Middle frontal gyrus (tissue), 1 donor: Measurements from ENCODE around the gene SUGCT.
"Not testable (repeated sequence)": the region's sequence is repeated elsewhere in the genome, so short reads cannot be mapped to it uniquely, and the experiment has no call there.

Source experiments
- DNase-seq: peaks from one replicate; pipeline ENCODE4 v3.0.0-alpha.2; 2015; ENCODE audit warnings: low spot score; ENCODE audit errors: extremely low spot score

The SUGCT gene

DNA sequence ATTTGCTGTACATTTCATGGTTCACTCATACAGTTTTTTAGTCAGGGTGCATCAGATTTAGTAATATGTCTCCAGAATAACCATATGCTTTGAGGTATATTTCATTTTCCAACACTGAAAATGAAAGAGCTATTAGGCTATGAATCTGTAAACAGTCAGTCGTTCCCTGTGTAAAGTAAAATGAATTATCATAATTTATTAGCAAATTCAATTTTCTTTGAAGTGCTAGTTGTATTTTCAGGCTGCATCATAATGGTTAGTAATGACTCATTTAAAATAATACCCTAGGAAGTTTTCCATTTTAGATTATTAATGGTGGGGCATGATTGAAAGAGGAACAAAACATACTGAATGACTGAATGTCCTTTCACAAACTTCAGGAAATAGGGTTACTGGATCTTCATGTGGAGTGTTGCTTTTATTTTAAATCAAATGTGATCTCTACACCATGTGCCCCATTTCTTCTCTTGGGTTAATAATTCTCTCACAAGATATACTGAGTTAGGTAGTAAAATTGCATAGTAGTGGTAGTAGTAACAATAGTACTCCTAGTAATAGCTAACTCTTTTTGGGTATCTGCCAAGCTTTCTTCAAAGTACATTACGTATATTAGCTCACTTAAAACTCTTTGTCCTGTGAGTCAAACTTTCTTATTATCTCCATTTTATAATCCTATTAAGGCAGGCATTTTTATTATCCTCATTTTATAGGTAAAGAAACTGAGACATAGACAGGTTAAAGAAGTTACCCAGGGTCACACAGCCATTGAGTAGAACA, 476.5 kb downstream of the SUGCT start:
- DNase-seq, result no peak

DNA sequence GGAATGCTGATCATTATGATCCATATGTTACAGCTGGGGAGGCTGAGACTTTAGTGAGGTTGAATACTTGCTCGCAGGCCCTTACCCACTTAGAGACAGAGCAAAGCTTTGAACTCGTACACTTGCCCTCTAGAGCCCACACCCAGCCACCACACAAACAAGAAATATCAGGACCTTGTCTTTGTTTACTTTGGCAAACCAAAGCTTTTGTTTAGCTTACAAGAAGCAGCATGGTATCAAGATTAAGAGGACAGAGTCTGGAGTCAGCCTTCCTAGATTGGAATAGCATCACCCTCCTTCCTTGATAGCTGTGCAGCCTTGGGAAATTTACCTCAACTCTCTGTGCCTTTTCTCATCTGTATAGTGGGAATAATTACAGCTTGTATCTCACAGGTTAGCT, 477.5 kb downstream of the SUGCT start:
- DNase-seq, result no peak

DNA sequence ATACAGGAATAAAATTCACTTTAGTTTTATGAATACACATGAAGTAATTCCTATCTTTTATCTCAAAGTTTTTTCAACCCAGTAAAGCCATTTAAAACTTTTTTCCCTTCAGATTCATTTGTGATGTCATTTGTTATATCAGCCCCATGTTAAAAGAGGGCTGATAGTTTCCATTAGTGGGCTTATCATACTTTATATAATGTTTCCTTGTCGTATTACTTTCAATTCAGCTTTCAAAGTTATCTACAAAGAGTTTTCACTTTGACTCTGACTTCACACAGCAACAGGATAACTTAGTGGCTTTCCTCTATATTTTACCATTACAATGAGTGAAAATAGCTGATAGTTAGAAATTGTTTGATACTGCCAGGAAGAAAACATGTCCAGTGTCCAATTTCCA, 484.8 kb downstream of the SUGCT start:
- DNase-seq, result no peak

DNA sequence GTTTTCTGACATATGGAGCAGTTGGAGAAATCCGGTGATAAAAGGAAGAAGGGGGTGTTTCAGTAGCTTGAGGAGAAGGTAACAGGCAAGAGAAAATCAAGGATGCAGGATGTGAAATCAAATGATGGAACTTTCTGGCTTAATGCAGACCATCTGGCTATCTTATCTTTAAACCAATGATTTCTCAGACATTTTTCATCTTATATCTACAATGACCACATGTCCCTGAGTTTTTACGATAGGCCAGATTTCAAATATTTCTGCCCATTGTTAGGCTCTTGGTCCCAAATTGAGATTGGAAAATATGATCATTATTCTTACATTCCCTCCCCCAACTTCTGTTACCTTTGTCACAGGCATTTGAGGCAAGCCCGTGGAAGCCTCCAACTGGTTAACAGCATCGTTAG, 486.8 kb downstream of the SUGCT start:
- DNase-seq, result no peak

DNA sequence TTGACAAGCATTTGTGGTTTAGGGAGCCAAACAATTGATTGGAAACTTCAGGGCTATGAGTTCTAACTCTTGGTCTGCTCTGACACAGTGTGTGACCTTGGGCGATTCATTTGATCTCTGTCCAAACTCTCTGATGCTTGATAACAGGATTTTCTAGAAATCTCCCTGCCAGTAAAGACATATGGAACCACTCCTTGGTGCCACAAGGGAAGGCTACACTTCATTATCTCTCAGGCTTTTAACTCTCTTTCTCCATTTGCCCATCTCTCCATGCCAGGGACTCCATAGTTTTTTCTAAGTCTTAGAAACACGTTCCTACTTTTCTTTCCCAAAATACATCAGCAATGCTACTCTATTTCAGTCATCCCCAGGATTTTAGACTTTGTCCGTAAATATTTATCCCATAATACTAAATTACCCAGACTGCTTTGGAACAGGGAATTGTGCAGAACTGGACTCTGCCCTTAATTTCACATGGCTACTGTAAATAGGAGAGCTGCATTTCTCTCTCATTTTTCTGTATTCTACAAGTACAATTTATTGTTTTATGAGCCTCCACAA, 488.2 kb downstream of the SUGCT start:
- no peak for DNase-seq

DNA sequence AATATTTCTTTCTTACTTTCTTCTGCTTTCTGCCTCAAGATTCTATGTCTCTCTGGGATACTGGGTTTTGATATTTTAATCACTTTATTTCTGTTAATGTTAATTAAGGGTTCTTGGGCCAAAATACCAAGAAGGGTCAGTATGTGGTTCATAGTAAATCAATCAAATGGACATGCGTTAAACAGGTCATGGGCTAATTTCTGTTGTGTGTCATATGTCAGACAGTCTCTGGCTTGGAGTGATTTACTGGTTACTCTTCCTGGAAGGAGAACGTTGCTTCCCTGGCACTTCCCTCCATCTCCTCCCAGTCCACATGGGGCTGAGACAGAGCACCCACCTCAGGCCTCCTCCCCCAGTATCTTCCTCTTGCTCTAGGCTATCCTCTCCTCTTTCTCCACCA, 489.1 kb downstream of the SUGCT start:
- DNase-seq, result no peak

DNA sequence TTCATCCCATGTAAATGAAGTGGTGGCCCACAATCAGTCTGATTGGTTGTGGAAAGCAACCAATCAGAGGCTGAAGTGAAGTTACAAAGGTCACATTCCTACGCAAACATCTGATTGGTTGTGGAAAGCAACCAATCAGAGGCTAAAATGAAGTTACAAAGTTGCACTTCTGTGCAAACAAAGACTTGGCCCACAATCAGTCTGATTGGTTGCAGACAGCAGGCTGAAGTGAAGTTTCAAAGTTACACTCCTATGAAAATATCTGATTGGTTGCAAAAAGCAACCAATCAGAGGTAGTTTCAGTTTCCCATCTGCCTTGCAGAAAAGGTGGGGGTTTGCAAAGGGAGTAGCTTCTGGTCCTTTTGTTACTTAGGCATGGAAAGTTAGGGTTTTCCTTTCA, 492.6 kb downstream of the SUGCT start:
- DNase-seq, result not testable (repeated sequence)

DNA sequence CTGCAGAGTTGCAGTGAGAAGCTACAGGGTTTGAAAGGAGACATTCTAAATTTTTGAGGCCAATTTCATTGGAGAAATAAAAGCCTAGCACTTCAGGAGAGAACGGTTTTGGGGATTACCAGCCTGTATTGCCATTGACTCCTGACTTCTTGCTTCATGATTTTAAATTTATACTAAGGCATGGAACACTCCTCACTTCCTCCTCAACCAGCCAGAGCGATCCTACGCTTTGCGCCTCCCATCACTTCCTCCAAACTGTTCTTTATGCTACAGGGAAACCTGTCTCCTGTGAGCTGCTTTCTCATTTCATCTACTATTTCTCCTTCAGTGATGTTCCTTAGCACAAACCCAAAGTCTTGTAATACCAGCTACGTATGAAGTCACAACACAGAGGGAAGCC, 495.1 kb downstream of the SUGCT start:
- no peak for DNase-seq

DNA sequence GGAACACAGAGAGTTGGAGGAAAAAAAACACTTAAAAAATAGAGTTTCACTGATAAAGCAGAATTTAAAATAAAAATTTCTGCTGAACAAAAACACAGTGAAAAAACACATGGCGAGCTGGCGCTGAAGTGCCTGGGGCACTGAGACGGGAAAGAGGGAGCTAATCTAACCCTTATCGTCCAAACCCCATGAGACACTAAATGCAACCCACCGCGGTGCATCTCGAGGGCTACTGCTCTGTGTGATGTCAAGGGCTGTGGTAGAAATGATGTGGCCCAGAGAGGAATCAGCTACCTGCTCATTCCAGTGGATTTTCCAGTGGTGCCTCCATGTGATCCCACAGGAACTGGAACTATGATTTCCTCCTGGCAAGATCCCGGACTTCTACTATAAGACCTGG, 499.3 kb downstream of the SUGCT start:
- DNase-seq, result no peak

DNA sequence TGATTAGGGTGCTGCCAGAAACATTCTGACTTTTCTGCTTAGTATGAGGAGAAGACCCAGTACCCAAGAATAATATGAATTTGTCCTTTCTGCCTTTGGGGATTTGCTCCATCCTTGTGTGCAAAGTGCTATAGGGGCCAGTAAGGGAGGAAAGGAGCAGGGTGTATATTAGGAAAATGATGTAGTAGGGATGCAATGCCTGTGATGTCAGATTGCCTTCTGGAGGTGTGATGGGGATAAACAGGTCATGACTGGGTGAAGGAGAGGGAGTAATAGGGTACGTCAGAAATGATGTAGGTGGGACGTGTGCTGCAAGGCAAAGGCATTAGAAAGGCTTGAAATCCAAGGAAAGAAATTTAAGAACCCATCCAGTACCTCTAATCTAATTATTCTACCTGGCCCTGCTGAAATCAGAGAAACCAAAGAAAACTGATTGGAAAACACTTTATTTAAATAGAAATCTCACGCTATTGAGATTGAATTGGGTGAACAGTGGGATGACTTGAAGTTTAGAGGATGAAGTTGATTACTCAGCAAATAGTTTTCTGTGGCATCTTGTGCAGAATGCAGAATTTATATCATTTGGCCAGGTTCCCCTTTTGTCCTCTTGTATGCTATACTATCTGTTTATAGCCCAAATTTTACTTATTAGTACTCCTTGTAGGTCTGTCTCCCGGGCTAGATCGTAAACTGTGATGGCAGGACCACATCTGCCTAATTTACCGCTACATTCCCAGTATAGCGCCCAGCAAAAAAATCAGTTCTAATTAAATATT, 503.9 kb downstream of the SUGCT start:
- DNase-seq, result no peak

DNA sequence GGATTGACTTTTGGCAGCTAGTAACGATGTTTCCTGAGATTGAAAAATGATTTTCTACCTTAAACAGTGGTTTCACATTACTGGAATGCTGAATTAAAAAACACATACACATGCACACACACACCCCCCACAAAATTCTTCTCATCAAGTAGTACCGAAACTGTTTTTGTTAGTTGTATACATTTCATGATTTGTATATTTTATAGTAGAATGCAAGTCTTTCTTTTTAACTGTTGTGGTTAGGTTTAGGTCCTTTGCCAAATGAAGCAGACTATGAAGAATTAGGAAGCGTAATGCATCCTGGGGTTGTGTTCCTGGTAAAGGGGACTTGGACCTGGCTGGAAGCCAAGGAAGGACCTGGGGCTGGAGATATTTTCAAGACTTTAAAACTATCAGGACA, 505.8 kb downstream of the SUGCT start:
- no peak for DNase-seq

DNA sequence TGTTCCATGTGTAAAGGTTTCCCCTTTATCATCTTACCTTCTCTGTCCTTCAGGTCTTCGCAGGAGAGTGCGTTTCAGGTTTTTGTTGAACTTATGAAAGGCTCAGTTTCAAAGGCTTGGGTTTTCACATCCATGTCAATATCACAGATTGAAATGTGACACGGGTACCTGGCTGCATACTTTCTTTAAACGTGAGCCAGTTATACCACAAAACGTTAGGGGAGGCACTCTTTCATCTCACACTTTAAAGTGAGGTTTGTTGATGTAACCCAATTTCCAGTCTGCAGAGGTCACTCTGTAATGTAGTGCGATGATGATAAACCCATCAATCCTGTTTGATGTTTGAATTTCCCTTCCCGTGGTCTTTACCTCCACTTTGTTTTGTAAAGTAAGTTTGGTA, 506.9 kb downstream of the SUGCT start:
- no peak for DNase-seq

DNA sequence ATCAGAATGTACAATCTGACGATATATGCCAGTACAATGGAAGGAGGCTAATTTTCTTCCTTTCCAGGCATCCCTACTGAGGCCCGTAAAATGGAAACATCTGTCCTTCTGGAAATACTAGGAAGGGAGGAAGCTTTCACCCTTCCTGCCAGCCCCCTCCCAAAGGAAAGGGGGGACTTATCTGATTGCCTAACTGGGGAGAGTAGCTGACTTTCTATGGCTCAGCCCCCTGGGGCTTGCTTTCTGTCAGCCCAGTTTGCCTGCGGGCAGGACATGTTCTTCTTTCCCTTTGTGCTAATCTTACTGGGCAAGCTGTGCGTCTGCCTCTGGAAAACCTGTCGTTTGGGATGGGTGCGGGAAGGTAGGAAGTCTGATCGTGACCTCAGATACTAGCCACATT, 508.9 kb downstream of the SUGCT start:
- no peak for DNase-seq

DNA sequence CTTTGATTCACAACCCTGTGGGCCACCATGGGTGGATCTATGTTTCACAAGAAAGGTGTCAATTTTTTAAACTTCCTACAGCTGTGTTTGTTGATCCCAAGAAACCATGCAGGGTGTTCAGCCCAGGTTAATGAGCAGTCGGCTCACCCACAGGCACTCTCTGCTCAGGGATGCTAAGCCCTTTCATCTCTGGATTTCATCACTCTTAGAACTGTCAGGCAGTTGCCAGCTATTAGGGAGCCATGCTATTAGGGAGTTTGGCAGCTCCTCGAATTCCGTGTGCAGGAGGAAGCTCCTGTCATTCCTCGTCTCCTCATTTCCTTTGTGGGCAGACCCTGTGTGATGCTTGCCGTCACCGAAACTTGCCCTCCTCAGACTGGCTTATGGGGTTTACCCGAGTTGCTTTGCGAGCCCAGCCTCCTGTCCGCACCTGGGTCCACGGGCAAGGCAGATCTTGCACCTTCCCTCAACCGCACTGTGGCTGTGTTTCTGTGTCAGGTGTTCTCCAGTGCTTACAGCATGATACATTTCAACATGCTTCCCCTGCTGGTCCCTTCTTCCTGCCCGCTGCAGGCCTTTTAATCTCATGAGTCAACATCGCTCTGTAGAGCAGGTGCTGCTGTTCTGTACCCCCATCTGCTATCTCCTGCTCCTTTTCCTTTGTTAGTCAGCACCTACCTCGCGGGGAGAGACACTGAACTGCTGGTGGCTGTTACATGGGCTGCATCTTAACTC, 509.8 kb downstream of the SUGCT start:
- DNase-seq, result no peak

DNA sequence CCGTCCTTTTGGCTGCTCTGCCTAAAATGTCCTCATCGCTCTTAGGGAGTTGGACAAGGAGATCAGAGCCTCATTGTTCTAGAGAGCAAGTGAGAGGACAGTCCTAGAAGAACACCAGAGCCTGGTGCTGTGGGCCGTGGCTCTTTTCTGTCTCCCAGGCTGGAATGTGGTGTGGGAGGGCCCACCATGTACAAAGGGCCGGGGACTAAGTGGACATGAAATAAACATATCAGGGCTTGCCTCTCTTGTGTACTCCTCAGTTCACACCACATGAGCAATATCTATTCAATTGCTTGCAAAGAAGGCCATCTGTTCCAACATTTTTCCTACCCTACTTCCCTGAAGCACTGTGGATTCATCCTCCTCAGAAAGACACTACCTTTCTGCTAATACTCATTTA, 510.4 kb downstream of the SUGCT start:
- DNase-seq, result no peak

DNA sequence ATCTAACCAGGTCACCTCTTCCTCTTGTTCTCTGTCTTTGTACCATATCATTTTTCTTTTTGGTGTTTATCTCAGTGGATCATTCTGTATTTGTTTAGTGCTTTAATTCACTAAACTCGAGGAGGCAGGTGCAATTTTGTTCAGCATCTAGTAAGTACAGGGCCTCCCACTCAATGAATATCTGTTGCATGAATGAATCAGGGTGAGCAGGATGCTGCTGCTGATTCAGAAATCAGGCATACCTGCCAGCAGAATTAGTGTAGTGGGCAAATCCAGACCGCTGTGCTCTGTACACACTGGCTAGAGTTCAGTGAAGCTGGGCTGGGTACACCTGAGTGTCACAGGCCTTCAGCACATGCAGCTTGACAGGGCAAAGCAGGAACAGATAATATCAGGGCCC, 511.9 kb downstream of the SUGCT start:
- DNase-seq, result no peak

DNA sequence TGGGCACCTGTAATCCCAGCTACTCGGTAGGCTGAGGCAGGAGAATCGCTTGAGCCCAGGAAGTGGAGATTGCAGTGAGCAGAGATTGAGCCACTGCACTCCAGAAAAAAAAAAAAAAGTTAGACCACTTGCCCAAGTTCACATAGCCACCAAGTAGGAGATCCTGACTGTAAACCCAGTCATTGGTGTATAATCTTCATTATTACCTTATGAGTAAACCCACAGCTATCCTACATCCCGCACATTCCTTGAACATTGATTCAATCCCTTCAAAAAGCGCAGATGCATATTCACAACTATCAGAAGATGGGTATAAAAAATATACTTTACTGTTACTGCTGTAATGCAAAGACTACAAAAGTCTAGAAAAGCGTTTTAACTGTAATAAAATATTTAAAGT, 512.9 kb downstream of the SUGCT start:
- DNase-seq, result no peak

DNA sequence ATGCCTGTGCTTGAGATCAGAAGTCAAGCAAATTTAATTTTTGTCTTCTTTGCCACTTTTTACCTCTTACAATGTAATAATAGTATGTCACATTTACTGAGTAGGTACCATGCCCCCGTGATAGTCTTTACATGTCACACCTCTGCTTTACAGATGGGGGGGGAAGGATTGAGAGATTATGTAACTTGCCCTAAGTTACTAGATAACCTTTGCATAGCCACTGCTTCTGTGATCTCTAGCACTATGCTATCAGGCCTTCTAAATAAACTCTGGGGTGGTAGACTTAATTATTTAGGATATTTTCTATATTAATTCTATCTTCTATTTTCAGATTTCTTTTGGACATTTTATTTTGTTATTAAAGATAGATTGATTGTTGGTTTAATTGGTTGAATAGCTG, 514.4 kb downstream of the SUGCT start:
- no peak for DNase-seq

DNA sequence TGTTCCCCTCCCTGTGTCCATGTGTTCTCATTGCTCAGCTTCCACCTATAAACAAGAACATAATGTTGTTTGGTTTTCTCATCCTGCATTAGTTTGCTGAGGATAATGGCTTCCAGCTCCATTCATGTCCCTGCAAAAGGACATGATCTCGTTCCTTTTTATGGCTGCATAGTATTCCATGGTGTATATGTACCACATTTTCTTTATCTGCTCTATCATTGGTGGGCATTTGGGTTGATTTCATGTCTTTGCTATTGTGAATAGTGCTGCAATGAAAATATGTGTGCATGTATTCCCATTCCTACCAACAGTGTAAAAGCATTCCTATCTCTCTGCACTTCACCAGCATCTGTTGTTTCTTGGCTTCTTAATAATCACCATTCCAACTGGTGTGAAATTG, 516.1 kb downstream of the SUGCT start:
- DNase-seq, result not testable (repeated sequence)

DNA sequence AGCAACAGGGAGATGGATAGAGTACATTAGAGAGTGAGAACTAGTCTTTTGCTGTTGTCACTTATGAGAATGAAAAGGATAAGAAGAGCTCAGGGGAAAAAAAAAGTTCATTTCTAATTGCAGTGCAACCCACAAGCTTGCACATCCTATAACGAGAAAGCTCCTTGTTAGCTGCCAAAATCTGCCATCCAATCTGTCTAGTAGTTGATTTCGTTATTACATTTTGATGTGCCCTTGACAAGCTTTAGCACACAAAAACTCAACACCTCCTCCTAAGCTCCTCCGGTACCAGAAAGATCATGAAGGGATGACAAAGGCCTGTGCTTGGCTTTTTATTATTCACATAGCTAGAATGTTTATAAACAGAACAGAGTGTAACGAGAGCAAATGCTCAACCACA, 519.4 kb downstream of the SUGCT start:
- DNase-seq, result no peak

DNA sequence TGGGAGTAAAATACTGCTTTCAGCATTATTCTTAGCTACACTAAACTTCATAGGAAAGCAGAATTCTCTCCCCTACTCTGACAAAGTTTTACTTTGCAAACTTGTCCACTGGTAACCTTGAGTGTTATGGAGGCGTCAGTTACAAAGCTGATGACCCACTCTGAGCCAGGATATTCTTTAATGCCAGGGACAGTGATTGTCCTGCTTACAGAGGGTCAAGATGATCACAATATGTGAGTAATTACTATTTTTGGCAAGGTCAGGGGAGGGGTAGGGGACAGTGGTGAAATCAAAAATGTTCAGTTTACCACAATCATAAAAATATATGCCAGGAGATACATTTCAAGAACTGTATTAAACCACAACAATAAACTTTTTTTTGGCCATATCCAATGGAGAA, 520.6 kb downstream of the SUGCT start:
- no peak for DNase-seq

DNA sequence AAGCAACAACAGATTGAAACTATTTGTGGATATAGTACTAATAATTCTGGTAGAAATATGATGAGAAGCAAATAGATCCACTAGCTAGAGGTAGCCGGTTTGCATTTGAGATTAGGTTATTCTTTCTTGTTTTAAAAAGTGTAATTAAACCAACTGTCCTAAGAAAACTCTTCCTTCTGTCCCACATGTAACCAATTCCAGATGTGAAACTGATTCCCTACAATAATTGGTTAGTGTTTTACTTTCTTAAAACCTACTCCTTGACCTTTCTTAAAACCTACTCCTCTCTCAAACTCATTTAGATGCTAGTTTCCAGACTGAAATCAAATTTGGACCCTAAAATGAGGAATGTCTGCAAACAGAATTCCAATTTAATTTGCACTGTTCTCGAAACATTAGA, 521.5 kb downstream of the SUGCT start:
- DNase-seq, result no peak
